CD8-positive, alpha-beta memory T cell (primary cell): ENCODE results near the gene IFT88. TPM values are rescaled to one million over a fixed set of nuclear protein-coding genes. Genes with fewer than 3 reads are reported as not detected.

Experiments
- CTCF ChIA-PET: fragments of 350-600 bp; sonication (Branson Sonifier 250); formaldehyde crosslinking; loops from one replicate; lab custom pipeline; 2021; ENCODE audit warnings: antibody characterized with exemption; lab: Charles Lee
- POLR2A ChIA-PET: fragments of 350-600 bp; sonication (Branson Sonifier 250); formaldehyde crosslinking; loops from one replicate; lab custom pipeline; 2021; ENCODE audit warnings: antibody characterized with exemption; lab: Charles Lee
- DNase-seq, 5 donors: peaks; one replicate each; pipeline versions ENCODE4 v3.0.0 to v3.0.0-alpha.2; 2020 to 2022; ENCODE audit warnings: mixed read lengths in 1 of 5
- H3K27ac ChIP-seq: one replicate; pipeline ENCODE4 v1.7.0; 2013; ENCODE audit warnings: low read depth, mild to moderate bottlenecking, low read length, moderate library complexity
- H3K27me3 ChIP-seq: 2 replicates; pipeline ENCODE4 v1.7.0; 2013; ENCODE audit warnings: low read length, mild to moderate bottlenecking; ENCODE audit not compliant: insufficient read depth, poor library complexity, severe bottlenecking
- H3K36me3 ChIP-seq: 2 replicates; pipeline ENCODE4 v1.7.0; 2013; ENCODE audit warnings: mild to moderate bottlenecking, low read length, moderate library complexity; ENCODE audit not compliant: insufficient read depth
- H3K4me1 ChIP-seq: 2 replicates; pipeline ENCODE4 v1.7.0; 2013; ENCODE audit warnings: mild to moderate bottlenecking, low read length, moderate library complexity; ENCODE audit not compliant: insufficient read depth
- H3K4me3 ChIP-seq: 2 replicates; pipeline ENCODE4 v1.7.0; 2013; ENCODE audit warnings: mild to moderate bottlenecking, low read length
- H3K9me3 ChIP-seq: 2 replicates; pipeline ENCODE4 v1.7.0; 2013; ENCODE audit warnings: mild to moderate bottlenecking, low read length
- H3K27ac Mint-ChIP-seq, 8 donors: one replicate each; pipeline ENCODE4 v1.8.0; 2020 to 2021; ENCODE audit warnings: mixed read lengths in 8 of 8, mild to moderate bottlenecking in 6 of 8, inconsistent platforms in 3 of 8, moderate library complexity in 3 of 8
- H3K27me3 Mint-ChIP-seq, 2 donors: one replicate each; pipeline ENCODE4 v1.8.0; 2020 to 2021; ENCODE audit warnings: mixed read lengths in 2 of 2, mild to moderate bottlenecking in 1 of 2, moderate library complexity in 1 of 2
- H3K36me3 Mint-ChIP-seq, 3 donors: one replicate each; pipeline ENCODE4 v1.8.0; 2020 to 2021; ENCODE audit warnings: mixed read lengths in 3 of 3, inconsistent platforms in 1 of 3, mild to moderate bottlenecking in 1 of 3
- H3K4me1 Mint-ChIP-seq, 3 donors: one replicate each; pipeline ENCODE4 v1.8.0; 2020 to 2021; ENCODE audit warnings: mixed read lengths in 3 of 3, inconsistent platforms in 1 of 3, mild to moderate bottlenecking in 1 of 3
- H3K4me3 Mint-ChIP-seq, 7 donors: one replicate each; pipeline ENCODE4 v1.8.0; 2020 to 2021; ENCODE audit warnings: mixed read lengths in 7 of 7, mild to moderate bottlenecking in 6 of 7, moderate library complexity in 4 of 7, inconsistent platforms in 2 of 7
- H3K9me3 Mint-ChIP-seq, 5 donors: one replicate each; pipeline ENCODE4 v1.8.0; 2020 to 2022; ENCODE audit warnings: mixed read lengths in 5 of 5, mild to moderate bottlenecking in 3 of 5, moderate library complexity in 2 of 5, inconsistent platforms in 1 of 5
- polyA plus RNA-seq: library from polyadenylated mRNA; unstranded; fragments of 300-500 nt; fragmentation: Illumina TruSeq; gene quantifications from one replicate; pipeline ENCODE4 v1.2.3, GENCODE V29; 2021
- total RNA-seq, 2 experiments: library from RNA; stranded (reverse); gene quantifications; one replicate each; pipeline ENCODE4 v1.2.3, GENCODE V29; 2021

The IFT88 gene
- total RNA-seq (1 to 10 TPM; 4.2 to 4.9 TPM), polyA plus RNA-seq (7.2 TPM)

GRCh38 chr13:20566898-20567874 is at the start of gene IFT88:
TSS of gene IFT88 (plus strand) at chr13:20567157. CDS start at chr13:20574386, 7,229 bp downstream.
- peaks cover 16 to 21% (median 18%) of the 10 kb centered on the region in 3 donors for H3K4me1 Mint-ChIP-seq
- peak; percentile 71 to 85 (median 79) for DNase-seq
- H3K27ac ChIP-seq, result peak within 1 kb of the TSS; percentile 69
- no peaks in the 10 kb centered on the region for H3K36me3 ChIP-seq
- H3K9me3 ChIP-seq, result no peaks in the 10 kb centered on the region
- peak within 1 kb of the TSS; percentile 89 to 98 (median 93) for H3K27ac Mint-ChIP-seq
- ChIA-PET CTCF (no interaction called here), POLR2A (interaction anchor here (0.6 to 1.0 kb wide), 4 partner anchors 43 to 334 kb away, joined by 3 to 4 read pairs (median 3); partner anchors contain the start of gene IL17D)
- H3K4me3 Mint-ChIP-seq, result peak within 1 kb of the TSS; percentile 89 to 97 (median 92)
- no peaks in the 10 kb centered on the region for H3K27me3 ChIP-seq
- H3K9me3 Mint-ChIP-seq, result peaks cover 0 to 4% (median 2%) of the 10 kb centered on the region in 5 donors
- H3K36me3 Mint-ChIP-seq, result peaks cover 3 to 7% (median 4%) of the 10 kb centered on the region in 3 donors
- no peaks in the 10 kb centered on the region for H3K27me3 Mint-ChIP-seq
- peak within 1 kb of the TSS; percentile 78 for H3K4me3 ChIP-seq
- peaks cover 12% of the 10 kb centered on the region for H3K4me1 ChIP-seq

- Mint-ChIP-seq H3K4me3 (no peak overlapping the region), H3K9me3 (no peaks in the 10 kb centered on the region), H3K27ac (peak overlapping the region in 1 of 8 donors; percentile 7), H3K36me3 (peaks cover 0 to 2% (median 0%) of the 10 kb centered on the region in 3 donors), H3K27me3 (no peaks in the 10 kb centered on the region), H3K4me1 (peaks cover 0 to 7% (median 5%) of the 10 kb centered on the region in 3 donors)
- DNase-seq, result no peak
- H3K27ac ChIP-seq, result no peak overlapping the region
- ChIA-PET POLR2A (no interaction called here), CTCF (no interaction called here)
- no peaks in the 10 kb centered on the region for H3K27me3 ChIP-seq
- H3K9me3 ChIP-seq, result no peaks in the 10 kb centered on the region
- H3K4me1 ChIP-seq, result no peaks in the 10 kb centered on the region
- no peaks in the 10 kb centered on the region for H3K36me3 ChIP-seq
- no peak overlapping the region for H3K4me3 ChIP-seq
Observed at GRCh38 chr13:20518660-20519100, 48.3 kb upstream of the IFT88 start.

- H3K27ac Mint-ChIP-seq, result no peak overlapping the region
- H3K36me3 Mint-ChIP-seq, result no peaks in the 10 kb centered on the region
- Histone ChIP-seq H3K9me3 (no peaks in the 10 kb centered on the region), H3K4me3 (no peak overlapping the region), H3K36me3 (no peaks in the 10 kb centered on the region), H3K4me1 (peaks cover 3% of the 10 kb centered on the region), H3K27me3 (no peaks in the 10 kb centered on the region), H3K27ac (no peak overlapping the region)
- H3K27me3 Mint-ChIP-seq, result no peaks in the 10 kb centered on the region
- H3K4me3 Mint-ChIP-seq, result peak overlapping the region in 1 of 7 donors; percentile 78
- H3K9me3 Mint-ChIP-seq, result no peaks in the 10 kb centered on the region
- ChIA-PET CTCF (no interaction called here), POLR2A (no interaction called here)
- H3K4me1 Mint-ChIP-seq, result peaks cover 4 to 15% (median 10%) of the 10 kb centered on the region in 3 donors
- no peak for DNase-seq
Observed at GRCh38 chr13:20519875-20520274, 47.1 kb upstream of the IFT88 start.

GRCh38 chr13:20521364-20522115 is 45.4 kb upstream of the IFT88 start:
- peaks cover 9% of the 10 kb centered on the region for H3K4me1 ChIP-seq
- H3K4me3 ChIP-seq, result no peak overlapping the region
- H3K27ac Mint-ChIP-seq, result no peak overlapping the region
- H3K9me3 ChIP-seq, result no peaks in the 10 kb centered on the region
- H3K9me3 Mint-ChIP-seq, result no peaks in the 10 kb centered on the region
- H3K4me1 Mint-ChIP-seq, result peaks cover 10 to 24% (median 19%) of the 10 kb centered on the region in 3 donors
- peak overlapping the region in 1 of 7 donors; percentile 19 for H3K4me3 Mint-ChIP-seq
- no peak for DNase-seq
- no peak overlapping the region for H3K27ac ChIP-seq
- H3K27me3 Mint-ChIP-seq, result no peaks in the 10 kb centered on the region
- H3K36me3 ChIP-seq, result no peaks in the 10 kb centered on the region
- peaks cover 0 to 2% (median 0%) of the 10 kb centered on the region in 3 donors for H3K36me3 Mint-ChIP-seq
- no peaks in the 10 kb centered on the region for H3K27me3 ChIP-seq
- POLR2A ChIA-PET, result no interaction called here
- CTCF ChIA-PET, result no interaction called here

GRCh38 chr13:20525144-20525600 is 41.8 kb upstream of the IFT88 start:
- no peaks in the 10 kb centered on the region for H3K27me3 ChIP-seq
- H3K36me3 ChIP-seq, result no peaks in the 10 kb centered on the region
- ChIA-PET POLR2A (no interaction called here), CTCF (no interaction called here)
- H3K4me1 ChIP-seq, result peaks cover 13% of the 10 kb centered on the region
- no peaks in the 10 kb centered on the region for H3K9me3 ChIP-seq
- Mint-ChIP-seq H3K27ac (peak overlapping the region in 6 of 8 donors; percentile 62 to 83 (median 72)), H3K4me3 (peak overlapping the region; percentile 81 to 91 (median 87)), H3K27me3 (peaks cover 0 to 1% of the 10 kb centered on the region in 2 donors), H3K4me1 (peaks cover 12 to 28% (median 22%) of the 10 kb centered on the region in 3 donors), H3K9me3 (no peaks in the 10 kb centered on the region), H3K36me3 (peaks cover 0 to 2% (median 0%) of the 10 kb centered on the region in 3 donors)
- H3K4me3 ChIP-seq, result peak overlapping the region; percentile 98
- peak in 2 of 5 donors; percentile 17 to 54 for DNase-seq
- peak overlapping the region; percentile 88 for H3K27ac ChIP-seq

GRCh38 chr13:20525601-20526544 is 41.1 kb upstream of the IFT88 start, which contains the start of gene CRYL1:
TSS of gene CRYL1 (minus strand) at chr13:20525857. CDS start at chr13:20525794, 63 bp downstream.
- H3K4me3 ChIP-seq, result peak within 1 kb of the TSS; percentile 98

More at GRCh38 chr13:20525601-20526544, 41.1 kb upstream of the IFT88 start, which contains the start of gene CRYL1:
- Histone ChIP-seq H3K27ac (peak within 1 kb of the TSS; percentile 88), H3K9me3 (no peaks in the 10 kb centered on the region), H3K36me3 (no peaks in the 10 kb centered on the region), H3K27me3 (no peaks in the 10 kb centered on the region), H3K4me1 (peaks cover 13% of the 10 kb centered on the region)
- H3K4me1 Mint-ChIP-seq, result peaks cover 12 to 28% (median 22%) of the 10 kb centered on the region in 3 donors
- DNase-seq, result peak; percentile 63 to 82 (median 68)
- no peaks in the 10 kb centered on the region for H3K9me3 Mint-ChIP-seq
- H3K36me3 Mint-ChIP-seq, result peaks cover 0 to 2% (median 0%) of the 10 kb centered on the region in 3 donors
- H3K27me3 Mint-ChIP-seq, result peaks cover 3 to 8% of the 10 kb centered on the region in 2 donors
- CTCF ChIA-PET, result interaction anchor here (0.9 kb wide), 1 partner anchor 32 kb away, joined by 3 read pairs; no protein-coding TSS in a partner anchor
- H3K27ac Mint-ChIP-seq, result peak within 1 kb of the TSS; percentile 77 to 97 (median 92)
- peak within 1 kb of the TSS; percentile 88 to 96 (median 92) for H3K4me3 Mint-ChIP-seq
- POLR2A ChIA-PET, result interaction anchor here (0.7 kb wide), 1 partner anchor 871 kb away, joined by 3 read pairs; no protein-coding TSS in a partner anchor
